ENCODE results near the gene MAST4.

MAST4 gene

DNA sequence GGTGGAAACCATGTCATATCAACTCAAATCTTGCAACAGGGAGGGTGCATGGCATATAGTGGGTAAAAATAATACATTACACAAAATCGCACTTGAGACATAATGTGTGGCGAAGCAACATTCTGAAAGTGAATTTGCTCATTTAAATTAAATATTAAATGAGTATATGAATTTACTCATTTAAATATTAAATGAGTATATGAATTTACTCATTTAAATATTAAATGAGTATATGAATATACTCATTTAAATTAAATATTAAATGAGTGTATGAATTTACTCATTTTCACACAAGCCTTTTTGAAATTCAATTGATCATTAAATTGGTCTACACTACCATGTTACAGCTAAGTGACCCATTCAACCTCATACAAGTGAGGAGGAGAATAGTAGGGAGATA lies 10.5 kb downstream of the MAST4 start:
- no peak for FAIRE-seq

DNA sequence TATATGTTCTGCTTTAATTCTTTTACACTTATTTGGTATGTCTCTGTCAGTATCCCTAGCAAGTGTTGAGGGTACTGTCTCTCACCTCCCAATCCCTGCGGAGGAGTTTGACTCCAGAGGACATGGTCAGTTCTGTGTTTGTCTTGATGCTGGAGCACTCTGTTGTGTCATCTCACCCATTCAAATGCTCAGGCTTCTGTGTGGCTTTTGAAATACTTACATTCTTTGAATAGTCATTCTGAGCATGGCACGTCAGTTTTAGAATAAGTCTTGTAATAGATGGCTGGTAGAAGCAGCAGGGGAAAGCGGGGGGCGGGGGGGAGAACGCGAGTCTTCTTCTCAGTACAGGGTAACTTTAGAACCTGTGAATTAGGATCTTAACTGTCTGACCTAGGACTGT lies 12.3 kb downstream of the MAST4 start:
- FAIRE-seq, result no peak

DNA sequence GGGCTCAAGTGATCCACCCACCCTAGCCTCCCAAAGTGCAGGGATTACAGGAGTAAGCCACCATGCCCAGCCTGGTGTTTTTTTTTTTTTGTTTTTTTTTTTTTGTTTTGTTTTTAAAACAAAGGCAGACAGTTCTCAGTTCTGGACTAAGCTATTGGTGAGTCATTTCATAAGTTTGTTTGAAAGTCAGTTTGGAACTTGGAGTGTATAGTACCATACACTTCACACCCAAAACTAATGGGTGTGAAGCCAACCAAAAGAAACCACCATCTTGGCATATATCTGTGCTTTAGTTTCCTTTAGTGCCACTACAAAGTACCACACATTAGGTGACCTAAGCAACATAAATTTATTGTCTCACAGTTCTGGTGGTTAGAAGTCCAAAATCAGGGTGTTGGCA lies 13.4 kb downstream of the MAST4 start:
- no peak for FAIRE-seq

DNA sequence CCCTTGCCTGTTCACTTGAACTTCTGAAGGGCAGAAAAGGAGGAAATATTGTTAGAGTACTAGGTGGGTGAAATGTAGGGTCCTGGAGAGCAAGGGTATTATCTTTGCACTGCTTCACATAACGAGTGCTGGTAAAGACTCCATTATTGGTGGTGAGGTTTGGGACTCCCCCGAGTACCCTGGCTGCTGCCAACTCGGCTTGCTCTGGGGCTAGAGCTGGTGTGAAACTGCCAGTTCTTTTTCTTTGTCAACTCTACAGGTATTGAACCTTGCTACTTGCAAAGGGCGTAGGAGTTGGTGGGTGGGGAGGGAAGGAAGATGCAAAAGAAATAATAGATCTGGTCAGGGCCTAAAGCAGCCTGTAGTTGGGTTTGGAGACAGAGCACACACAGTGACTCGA lies 16.0 kb downstream of the MAST4 start:
- FAIRE-seq, result no peak

DNA sequence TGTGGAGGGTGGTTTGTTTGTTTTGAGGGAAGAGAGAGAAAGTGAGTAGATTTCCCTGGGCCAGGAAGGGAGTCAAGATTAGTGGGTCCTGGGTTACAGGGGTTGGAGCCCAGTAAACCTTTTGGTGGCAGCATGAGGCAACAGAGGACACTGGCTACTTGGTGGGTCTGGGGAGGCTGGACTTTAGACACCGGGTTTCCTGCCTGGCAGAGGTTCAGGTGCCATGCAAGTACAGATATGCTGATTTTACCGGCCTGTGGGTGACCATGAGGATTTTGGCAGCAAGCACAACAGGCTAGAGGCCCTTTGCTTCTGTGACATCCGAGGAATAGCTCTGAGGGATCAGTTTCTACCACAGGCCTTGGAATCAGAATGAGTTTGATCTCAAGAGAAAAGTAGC lies 18.9 kb downstream of the MAST4 start:
- no peak for FAIRE-seq

DNA sequence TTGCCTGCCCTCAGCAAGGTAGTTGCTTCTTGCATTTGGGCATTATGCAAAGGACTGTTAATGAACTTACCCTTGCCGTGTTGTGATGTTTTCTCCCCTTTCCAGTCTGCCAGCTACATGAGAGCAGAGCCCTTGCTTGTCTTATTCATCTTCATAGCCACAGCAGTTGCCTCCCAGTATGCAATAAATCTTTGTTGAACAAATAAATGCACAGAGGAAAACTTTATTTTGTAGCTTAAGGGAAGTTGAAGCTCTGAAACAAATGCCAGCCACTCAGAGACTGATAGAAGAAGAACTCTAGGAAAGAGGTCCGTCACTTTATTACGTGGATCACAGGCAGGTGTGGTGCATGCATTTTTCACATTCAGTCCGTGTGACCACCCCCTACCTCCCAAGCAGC lies 19.7 kb downstream of the MAST4 start:
- FAIRE-seq, result no peak

DNA sequence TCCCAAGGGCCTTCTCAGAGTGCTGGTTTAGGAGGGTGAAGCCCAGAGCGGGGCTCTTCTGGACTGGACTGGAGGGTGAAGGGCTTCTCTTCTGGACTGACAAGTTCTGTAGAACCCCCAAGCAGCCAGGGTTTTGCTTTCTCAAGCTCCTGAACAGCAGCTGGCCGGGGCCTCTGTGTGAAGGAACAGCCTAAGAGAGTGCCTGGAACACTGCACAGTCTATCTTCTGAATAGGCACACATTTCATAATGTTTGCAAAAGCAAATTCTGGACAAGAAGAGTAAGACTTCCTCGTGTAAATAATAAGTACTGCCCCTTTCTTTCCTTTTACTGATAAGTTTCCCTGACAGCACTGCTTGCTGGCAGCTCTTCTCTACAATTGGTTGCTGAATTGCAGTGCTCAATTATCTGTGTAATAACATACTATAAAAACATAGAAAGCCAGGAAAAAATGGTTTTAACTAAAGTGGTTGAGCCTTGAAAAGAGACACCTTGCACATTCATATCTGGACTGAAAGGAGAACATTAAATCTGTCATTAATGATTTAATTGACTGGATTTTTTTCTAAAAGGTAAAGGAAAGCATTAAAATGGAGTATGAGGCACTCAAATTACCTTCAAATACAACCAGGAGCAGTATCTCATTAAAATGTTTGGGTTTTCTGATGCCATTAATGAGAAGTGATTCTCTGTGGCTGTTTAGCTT lies 20.5 kb downstream of the MAST4 start:
- no peak for FAIRE-seq

DNA sequence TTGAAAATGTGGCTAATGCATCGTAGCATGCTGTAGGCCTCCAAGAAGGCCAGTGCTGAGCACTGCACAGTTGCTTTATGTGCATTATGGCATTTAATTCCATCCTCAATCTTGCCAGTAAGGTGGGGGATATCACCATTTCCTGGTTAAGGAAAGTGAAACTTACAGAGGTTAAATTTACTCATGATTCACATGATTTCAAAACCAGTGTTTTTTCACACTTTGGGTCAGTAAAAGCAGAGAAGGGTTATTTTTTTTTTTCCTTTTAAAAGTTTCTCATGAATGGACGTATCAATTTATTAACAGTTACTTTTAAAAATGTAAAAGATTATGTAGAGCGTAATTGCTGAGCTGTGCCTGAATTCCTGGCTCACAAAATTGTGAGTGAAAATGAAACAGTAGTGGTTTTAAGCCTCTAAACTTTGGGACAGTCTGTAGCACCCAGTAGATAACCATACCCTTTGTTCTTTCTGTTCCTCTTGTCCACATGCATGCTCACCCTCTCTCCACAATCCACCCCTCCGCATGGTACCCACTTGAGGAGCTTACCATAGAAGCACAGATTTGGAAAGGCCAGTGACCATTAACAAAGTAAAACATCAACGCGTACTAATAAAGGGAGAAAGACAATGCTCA lies 21.2 kb downstream of the MAST4 start:
- FAIRE-seq, result no peak

DNA sequence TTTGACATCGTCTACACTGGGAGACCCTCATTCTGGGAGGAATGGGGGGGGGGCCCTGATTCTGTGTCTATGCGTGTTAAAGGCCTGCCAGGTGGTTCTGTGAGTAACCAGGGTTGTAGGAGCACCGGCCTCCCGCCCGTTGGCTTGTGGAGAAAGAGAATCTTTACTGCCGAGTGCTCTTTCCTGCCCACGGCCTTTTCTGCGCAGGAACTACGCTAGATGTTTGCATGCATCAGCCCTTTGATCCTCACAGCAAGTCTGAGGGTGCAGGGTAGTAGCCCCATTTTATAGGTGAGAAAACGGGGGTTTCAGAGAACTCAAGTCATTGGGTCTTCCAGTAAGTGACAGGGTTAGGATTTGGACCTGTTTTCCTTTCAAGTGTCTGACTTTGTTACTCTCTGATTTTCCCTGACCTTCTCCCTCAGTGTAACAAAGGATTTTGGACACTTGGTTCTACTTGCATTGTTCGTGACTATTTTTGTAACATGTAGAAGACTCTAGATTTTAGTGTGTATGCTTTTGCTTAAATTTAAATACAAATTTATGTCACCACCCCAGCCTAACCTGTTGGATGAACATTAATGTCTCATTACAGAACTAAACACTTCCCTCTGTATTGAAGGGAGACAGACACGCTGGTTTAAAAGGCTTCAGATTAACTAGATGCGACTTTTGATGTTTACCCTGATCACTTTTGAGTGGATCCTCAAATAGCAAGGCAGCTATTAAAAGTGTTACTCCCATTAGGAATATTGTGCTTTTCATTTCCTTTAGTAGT lies 22.0 kb downstream of the MAST4 start:
- no peak for FAIRE-seq

DNA sequence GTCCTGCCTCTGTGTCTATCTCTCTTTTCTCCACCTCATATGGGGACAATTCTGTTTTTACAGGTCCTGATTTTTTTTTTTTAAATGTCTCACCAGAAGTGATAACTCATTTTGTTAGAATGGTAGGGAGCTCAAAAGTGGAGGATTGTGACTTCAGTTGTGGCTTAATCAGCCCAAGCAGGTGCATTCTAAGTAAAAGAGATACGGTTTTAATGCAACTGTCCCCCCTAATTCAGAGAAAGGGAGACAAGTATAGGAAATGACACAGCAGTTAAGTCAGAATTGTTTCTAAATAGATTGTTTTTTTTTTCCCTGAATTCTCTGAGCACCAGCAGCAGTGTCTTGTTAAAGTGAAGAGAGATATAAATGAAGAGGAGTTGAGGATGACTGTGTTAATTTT lies 24.5 kb downstream of the MAST4 start:
- FAIRE-seq, result no peak

DNA sequence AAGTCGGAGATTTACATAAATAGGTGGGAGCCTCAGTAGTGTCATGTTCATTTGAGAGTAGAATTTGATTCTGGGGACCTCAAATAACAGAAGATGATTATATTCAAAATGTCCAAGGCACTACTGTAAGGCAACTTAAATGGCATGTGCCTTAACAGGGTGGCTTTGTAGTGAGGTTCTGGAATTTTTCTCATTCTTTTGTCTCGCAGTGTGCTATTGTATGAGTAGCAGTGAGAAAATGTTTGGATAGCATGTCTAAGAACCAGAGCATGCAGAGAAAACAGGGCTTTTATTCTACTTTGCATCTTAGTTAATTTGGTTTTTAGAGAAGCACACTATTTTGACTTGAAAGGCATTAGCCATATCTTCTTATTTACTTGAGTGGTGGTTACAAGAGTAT lies 25.0 kb downstream of the MAST4 start:
- no peak for FAIRE-seq

DNA sequence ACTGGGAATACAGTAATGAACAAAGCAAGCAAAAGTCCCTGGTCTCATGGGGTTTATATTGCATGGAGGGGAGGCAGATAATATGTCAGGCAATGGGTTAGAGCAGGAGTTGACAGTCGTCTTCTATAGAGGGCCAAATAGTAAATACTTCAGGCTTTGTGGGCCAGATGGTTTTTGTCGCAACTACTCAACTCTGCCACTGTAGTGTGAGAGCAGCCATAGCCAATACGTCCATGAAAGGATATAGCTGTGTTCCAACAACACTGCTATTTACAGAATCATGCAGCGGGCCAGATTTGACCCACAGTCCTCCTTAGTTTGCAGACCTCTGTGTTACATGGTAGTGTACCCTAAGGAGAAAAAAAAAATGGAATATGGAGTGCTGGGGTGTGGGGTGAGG lies 25.5 kb downstream of the MAST4 start:
- no peak for FAIRE-seq

DNA sequence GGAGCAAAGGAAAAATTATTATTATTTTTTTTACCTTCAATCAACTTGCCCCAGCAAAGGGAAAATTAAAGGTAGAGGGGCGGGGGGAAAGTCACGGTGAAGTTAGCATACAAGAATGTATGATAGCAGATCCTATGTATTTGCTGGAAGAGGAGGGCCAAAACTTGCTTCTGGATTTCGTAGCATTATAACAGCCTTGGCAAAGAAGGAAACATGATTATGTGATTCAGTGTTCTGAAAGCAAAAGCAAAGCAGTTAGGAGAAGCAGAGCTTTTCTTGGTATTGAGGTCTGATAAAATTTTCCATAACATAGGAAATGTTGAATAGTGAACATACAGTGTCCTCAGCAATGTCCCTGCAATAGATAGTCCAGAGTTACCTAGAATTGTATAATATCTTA lies 32.4 kb downstream of the MAST4 start:
- no peak for FAIRE-seq

DNA sequence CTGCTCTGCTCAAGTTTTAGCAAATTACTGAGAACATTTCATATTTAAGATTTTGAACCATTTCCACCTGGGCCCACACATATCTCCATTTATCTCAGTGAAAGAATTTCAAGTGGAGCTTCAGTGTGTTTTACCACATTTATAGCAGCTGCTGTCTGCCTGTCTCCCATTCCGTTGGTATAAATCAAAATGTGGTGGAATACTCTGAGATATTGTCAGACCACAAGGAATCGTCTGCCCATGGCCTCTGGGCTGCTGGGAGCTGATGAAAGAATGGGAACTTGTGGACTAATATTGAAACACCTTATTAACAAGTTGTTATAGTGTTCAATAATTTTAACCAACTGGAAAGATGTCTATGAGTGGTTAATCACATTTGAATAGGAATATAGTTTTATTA lies 33.3 kb downstream of the MAST4 start:
- FAIRE-seq, result no peak

DNA sequence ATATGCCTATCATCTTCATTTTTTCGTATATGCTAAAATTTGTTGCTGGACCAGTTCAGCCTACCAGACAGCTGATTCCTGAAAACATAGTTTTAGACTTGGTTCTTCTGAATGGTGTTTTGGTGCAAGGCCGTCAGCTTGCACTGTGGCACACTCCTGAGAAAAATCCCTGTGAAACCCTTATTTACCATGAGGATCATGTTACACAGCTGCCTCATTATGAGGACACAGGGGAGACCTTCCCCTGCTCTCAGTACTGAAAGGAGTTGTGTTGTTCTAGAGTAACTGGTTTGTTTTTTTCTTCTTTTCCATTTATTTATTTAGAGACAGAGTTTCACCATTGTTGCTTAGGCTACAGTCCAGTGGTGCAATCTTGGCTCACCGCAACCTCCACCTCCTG lies 37.6 kb downstream of the MAST4 start:
- FAIRE-seq, result no peak

DNA sequence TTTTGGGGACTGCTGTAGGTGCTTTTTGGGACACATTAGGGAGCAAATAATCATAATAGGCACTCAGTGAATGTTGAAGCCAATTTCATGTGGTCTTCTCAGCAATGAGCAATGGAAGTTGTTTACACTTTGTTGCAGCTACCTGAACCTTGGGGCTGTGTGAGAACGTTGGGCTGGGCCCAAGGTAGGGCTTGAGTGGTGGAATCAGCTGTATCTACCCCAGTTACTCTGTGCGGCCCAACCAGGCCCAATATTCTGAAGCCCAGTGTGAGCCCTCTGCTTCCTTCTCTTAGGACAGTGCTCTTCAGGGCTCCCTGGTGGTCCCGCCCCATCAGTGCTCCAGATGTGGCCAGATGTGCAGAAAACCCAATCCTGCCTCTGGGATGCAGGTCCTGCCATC lies 38.4 kb downstream of the MAST4 start:
- FAIRE-seq, result no peak

DNA sequence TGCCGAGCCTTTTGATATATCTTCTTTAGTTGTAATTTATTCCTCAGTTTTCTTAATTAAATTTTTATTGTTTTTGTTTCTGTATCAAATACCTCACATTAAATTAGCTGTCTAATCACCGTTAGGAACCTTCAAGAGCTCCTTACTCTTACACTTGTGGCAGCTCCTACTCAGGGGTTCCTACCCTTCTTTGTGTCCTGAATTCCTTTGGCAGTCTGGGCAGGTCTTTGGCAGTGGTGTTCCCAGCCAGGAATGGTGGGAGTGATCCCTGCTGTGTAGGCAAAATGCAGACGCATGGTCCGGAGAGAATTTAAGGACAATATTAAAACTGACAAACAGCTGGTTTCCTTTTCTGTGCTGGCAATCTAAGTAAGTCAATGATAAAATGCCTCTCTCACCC lies 41.8 kb downstream of the MAST4 start:
- FAIRE-seq, result no peak

DNA sequence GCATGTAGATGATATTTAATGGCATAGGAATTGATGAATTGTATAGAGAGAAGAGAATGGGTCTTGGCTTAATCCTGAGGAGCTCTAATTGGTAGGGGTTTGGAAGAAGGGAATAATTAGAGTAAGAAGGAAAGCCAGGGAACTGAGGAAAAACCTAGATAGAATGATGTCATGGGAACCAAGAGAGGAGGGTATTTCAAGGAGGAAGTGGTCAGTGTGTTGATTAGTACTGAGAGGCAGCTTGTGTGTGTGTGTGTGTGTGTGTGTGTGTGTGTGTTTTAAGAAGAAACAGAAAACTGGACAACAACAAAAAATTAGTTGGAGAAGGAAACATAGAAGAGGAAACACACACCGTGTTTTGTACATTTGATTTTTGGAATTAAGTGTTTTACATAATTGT lies 42.8 kb downstream of the MAST4 start:
- no peak for FAIRE-seq

DNA sequence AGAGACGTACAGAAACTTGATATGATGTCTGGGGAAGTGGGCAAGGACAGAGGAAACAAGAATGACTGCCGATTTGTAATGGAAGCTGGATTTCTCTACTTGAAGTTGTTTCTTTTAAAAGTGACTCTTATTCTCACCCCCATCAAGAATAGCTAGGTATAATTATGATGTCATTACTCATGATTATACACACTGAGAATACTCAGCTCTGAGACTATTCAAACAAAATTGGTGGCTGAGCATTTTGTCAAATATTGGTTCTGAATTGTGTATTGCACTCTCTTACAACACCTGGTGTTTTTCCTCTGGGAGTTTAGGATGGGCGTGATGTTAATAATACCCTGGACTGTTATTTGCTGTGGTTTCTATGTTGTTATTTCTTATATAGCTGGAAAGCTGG lies 46.3 kb downstream of the MAST4 start:
- FAIRE-seq, result no peak

DNA sequence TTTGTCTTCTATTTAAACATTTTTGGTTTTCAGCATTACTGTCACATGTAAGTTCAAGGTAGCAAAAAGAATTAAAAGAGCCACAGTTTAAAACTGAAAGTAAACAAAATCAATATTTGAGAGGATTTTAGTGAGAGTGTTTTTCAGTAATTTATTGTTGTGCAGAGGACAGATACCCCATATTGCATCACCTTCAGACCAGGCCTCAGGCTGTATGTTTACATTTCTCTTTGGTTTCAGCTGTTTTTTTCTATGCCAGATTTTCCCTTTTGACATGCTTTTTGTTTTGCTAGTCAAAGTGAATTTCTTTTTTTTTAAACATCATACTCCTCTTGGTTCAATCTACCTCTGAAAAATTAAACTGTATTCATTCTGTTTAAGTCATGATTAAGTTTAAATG lies 47.2 kb downstream of the MAST4 start:
- peak; percentile 60 for FAIRE-seq

DNA sequence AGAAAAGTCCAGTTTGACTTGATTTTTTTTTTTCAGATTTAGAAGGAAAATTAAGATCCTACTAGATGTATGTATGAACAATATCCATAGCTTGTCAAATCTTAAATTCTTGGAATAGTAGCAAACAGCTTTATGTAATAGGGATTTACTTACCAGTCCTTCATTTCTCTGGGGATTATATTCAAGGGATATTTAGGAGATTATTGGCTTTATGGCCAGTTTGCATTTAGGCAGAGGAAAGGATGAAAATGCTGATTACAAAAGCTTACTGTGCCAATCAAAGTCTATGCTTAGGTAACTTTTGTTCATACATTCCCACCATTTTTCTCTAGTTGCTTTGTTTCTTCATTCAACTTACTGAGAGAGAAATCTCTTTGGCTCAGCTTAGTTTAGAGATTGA lies 47.9 kb downstream of the MAST4 start:
- FAIRE-seq, result no peak

DNA sequence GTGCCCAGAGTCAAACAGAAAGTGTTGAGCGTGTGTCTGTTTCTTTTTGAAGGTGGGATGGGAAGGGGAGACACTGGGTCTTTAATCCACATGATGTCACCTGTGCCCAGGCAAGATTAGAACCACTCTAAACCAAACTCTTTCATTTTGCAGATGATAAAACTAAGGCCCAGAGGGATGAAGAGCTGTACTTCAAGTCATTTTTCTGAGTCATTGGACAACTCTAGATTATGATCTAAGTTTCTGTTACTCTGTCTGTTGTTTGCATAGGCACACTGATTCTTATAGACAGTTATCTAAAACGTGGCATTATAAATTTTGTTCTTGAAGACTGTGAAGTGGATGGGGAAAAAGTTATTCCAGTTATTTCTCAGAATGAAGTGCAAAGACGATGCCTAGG lies 48.8 kb downstream of the MAST4 start:
- no peak for FAIRE-seq

DNA sequence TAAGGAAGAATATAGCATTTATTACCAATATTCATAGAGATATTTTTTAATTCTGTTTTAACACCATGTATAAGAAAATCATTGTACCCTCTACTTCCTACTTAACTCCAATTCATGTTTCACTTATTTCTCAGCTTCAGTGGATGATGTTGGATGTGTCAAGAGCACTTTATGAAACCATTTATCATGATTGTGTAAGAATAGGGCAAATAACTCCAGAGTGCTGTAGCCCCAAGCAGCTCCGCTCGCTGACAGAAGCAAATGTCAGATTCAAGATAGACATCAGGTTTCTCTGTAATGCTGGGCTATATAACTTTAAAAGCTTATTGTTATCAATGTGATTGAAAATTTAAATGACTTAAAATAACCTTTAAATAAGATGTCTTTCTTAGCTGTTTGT lies 50.4 kb downstream of the MAST4 start:
- no peak for FAIRE-seq

DNA sequence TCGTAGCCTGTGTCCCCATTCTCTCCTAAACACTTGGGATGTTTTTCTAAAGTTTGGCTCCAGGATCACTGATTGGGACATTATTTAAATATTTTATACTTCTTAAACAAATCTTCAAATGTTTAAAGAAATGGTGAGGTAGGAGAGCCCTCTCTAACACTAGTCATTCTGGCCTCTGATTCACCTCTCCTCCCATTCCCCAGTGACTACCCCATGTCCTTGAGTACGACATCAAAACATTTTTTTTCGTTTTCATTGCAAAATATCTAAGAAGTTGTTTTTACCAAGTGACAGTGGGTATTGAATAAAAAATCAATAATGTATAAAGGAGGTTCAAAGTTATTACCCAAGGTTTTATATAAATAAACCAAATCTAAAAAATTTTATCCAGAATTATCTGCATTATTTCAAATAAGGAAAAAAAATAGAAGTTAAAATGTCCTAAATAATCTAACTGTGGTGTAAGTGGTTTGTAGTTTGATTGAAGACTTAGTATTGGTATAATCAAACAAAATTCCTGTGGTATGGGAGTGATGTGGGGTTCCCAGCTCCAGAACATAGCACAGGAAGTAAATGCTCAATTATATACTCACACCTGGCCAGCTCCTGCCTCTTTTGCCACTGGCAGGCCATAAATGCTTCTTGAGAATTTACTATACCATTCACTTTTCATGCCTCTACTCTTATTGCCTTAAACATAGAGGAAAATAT lies 51.1 kb downstream of the MAST4 start:
- FAIRE-seq, result no peak

All from islet of Langerhans (tissue), 1 donor.